Mammary epithelial cell (primary cell): Measurements from ENCODE around the gene CNTRL.

Experiments
- CTCF ChIP-seq, 2 donors: IDR thresholded peaks in 1 of 2; conservative IDR thresholded peaks in 1 of 2; 2 replicates each; pipeline ENCODE4 v1.5.1; 2011 to 2012; ENCODE audit warnings: inconsistent platforms in 2 of 2, low read length in 2 of 2, mild to moderate bottlenecking in 2 of 2, control low read depth in 1 of 2, low read depth in 1 of 2; ENCODE audit not compliant: insufficient read depth in 1 of 2; ENCODE audit errors: extremely low read depth in 1 of 2
- EZH2 ChIP-seq: IDR thresholded peaks from 2 replicates; pipeline ENCODE4 v1.6.1; 2012; ENCODE audit warnings: low read length, inconsistent platforms, borderline replicate concordance

- no peak for TF ChIP-seq CTCF (conservative IDR thresholded peaks at IDR 0.05 in 1 of 2, IDR thresholded peaks at IDR 0.05 in 1 of 2; ENCODE audit: extremely low read depth in 1 of 2, insufficient read depth in 1 of 2, low read depth in 1 of 2, low read length in 2 of 2)
- no peak for TF ChIP-seq EZH2
Observed at GRCh38 chr9:121071370-121071755, 3.4 kb upstream of the CNTRL start.
